H1 (cell line): ENCODE results near the gene KCNK3. TPM values are rescaled to one million over a fixed set of nuclear protein-coding genes. Genes with fewer than 3 reads are reported as not detected.

Source experiments
- CTCF ChIA-PET: fragments of 300-600 bp; sonication (Branson Sonifier 250); formaldehyde crosslinking; loops from one replicate; lab custom pipeline; 2021; ENCODE audit not compliant: partially characterized antibody; lab: Charles Lee
- POLR2A ChIA-PET: fragments of 300-600 bp; sonication (Branson Sonifier 250); formaldehyde crosslinking; loops from one replicate; lab custom pipeline; 2021; ENCODE audit warnings: inconsistent platforms; ENCODE audit not compliant: partially characterized antibody; lab: Charles Lee
- DNase-seq, 2 experiments: peaks; one replicate each; pipeline versions ENCODE4 v3.0.0 to v3.0.0-alpha.2; 2010 to 2022; ENCODE audit warnings: low spot score in 2 of 2, low read depth in 1 of 2, mixed read lengths in 1 of 2
- FAIRE-seq: peaks from 2 replicates; lab custom pipeline; 2011; peaks lifted over from hg19 to GRCh38; lab: Jason Lieb, UNC
- H2AFZ ChIP-seq: 2 replicates; pipeline ENCODE4 v1.8.1; 2012; ENCODE audit warnings: low read length, inconsistent platforms
- H2AK5ac ChIP-seq: 2 replicates; pipeline ENCODE4 v1.6.1; 2013; ENCODE audit warnings: low read depth, low read length
- H2BK120ac ChIP-seq: replicated peaks from 2 replicates; pipeline ENCODE3; 2013; ENCODE audit warnings: low read depth, low read length, inconsistent platforms
- H2BK12ac ChIP-seq: 2 replicates; pipeline ENCODE4 v1.6.1; 2013; ENCODE audit warnings: low read depth, low read length
- H2BK15ac ChIP-seq: 2 replicates; pipeline ENCODE4 v1.6.1; 2013; ENCODE audit warnings: low read length
- H2BK20ac ChIP-seq: 2 replicates; pipeline ENCODE4 v1.6.1; 2013; ENCODE audit warnings: low read length
- H2BK5ac ChIP-seq: 2 replicates; pipeline ENCODE4 v1.6.1; 2013; ENCODE audit warnings: low read depth, low read length
- H3K14ac ChIP-seq: 2 replicates; pipeline ENCODE4 v1.6.1; 2013; ENCODE audit warnings: inconsistent platforms; ENCODE audit not compliant: insufficient read length
- H3K18ac ChIP-seq: 2 replicates; pipeline ENCODE4 v1.6.1; 2013; ENCODE audit warnings: low read length; ENCODE audit errors: extremely low read depth
- H3K23ac ChIP-seq: 2 replicates; pipeline ENCODE4 v1.6.1; 2013; ENCODE audit warnings: inconsistent platforms; ENCODE audit not compliant: insufficient read length
- H3K23me2 ChIP-seq: 2 replicates; pipeline ENCODE4 v1.6.1; 2013; ENCODE audit warnings: low read depth, low read length
- H3K27ac ChIP-seq: 2 replicates; pipeline ENCODE4 v1.6.1; 2011; ENCODE audit warnings: low read depth, low read length, inconsistent platforms
- H3K27me3 ChIP-seq, 4 experiments: replicated peaks in 1 of 4; 1 replicate in 1 of 4; 2 replicates in 3 of 4; pipeline versions ENCODE4 v1.6.1 to v1.8.1; 2011 to 2013; ENCODE audit warnings: low read length in 3 of 4, mild to moderate bottlenecking in 3 of 4, inconsistent platforms in 2 of 4, mixed read lengths in 2 of 4, moderate library complexity in 1 of 4; ENCODE audit not compliant: control insufficient read depth in 3 of 4, insufficient read depth in 3 of 4; ENCODE audit errors: extremely low read depth in 1 of 4
- H3K36me3 ChIP-seq, 4 experiments: 2 replicates each; pipeline versions ENCODE4 v1.6.1 to v1.8.1; 2011 to 2013; ENCODE audit warnings: mild to moderate bottlenecking in 4 of 4, low read length in 3 of 4, moderate library complexity in 2 of 4, control low read depth in 1 of 4, inconsistent platforms in 1 of 4; ENCODE audit not compliant: insufficient read depth in 4 of 4, control insufficient read depth in 2 of 4
- H3K4ac ChIP-seq: replicated peaks from 2 replicates; pipeline ENCODE3; 2013; ENCODE audit warnings: low read length, low read depth, mixed read lengths, inconsistent platforms; ENCODE audit not compliant: insufficient read length
- H3K4me1 ChIP-seq, 4 experiments: replicated peaks in 1 of 4; 1 replicate in 1 of 4; 2 replicates in 3 of 4; pipeline versions ENCODE4 v1.6.1 to v1.8.1; 2011 to 2013; ENCODE audit warnings: low read length in 3 of 4, inconsistent platforms in 2 of 4, mixed read lengths in 1 of 4; ENCODE audit not compliant: insufficient read depth in 4 of 4, control insufficient read depth in 3 of 4
- H3K4me2 ChIP-seq, 2 experiments: 2 replicates each; pipeline versions ENCODE4 v1.6.1 to v1.8.1; 2011 to 2013; ENCODE audit warnings: low read depth in 2 of 2, low read length in 2 of 2, control low read depth in 1 of 2, inconsistent platforms in 1 of 2, mild to moderate bottlenecking in 1 of 2; ENCODE audit not compliant: insufficient read depth in 1 of 2
- H3K4me3 ChIP-seq, 4 experiments: fragments of 200-600, 300-600 bp in 1 of 4; sonication (generic), shearing (Covaris generic), sonication (Bioruptor Twin) in 1 of 4; 2 replicates each; pipeline versions ENCODE4 v1.5.1 to v1.8.1; 2011 to 2016; ENCODE audit warnings: low read length in 4 of 4, low read depth in 3 of 4, control low read depth in 2 of 4, inconsistent platforms in 2 of 4, mild to moderate bottlenecking in 2 of 4, mixed read lengths in 1 of 4, moderate library complexity in 1 of 4; ENCODE audit not compliant: insufficient read depth in 2 of 4; ENCODE audit errors: extremely low read depth in 1 of 4
- H3K56ac ChIP-seq: replicated peaks from 2 replicates; pipeline ENCODE3; 2013; ENCODE audit warnings: low read depth, mild to moderate bottlenecking, mixed read lengths, low read length, inconsistent platforms; ENCODE audit not compliant: insufficient read length
- H3K79me1 ChIP-seq: 2 replicates; pipeline ENCODE4 v1.6.1; 2013; ENCODE audit warnings: low read depth, low read length, control low read depth
- H3K79me2 ChIP-seq, 2 experiments: 2 replicates each; pipeline versions ENCODE4 v1.6.1 to v1.8.1; 2012 to 2013; ENCODE audit warnings: low read length in 2 of 2, mild to moderate bottlenecking in 2 of 2, inconsistent platforms in 1 of 2; ENCODE audit not compliant: insufficient read depth in 2 of 2, control insufficient read depth in 1 of 2
- H3K9ac ChIP-seq, 4 experiments: replicated peaks in 1 of 4; 1 replicate in 1 of 4; 2 replicates in 3 of 4; pipeline versions ENCODE4 v1.6.1 to v1.8.1; 2011 to 2013; ENCODE audit warnings: low read depth in 3 of 4, low read length in 3 of 4, control low read depth in 2 of 4, mild to moderate bottlenecking in 2 of 4, moderate library complexity in 2 of 4, inconsistent platforms in 1 of 4; ENCODE audit errors: extremely low read depth in 1 of 4
- H3K9me3 ChIP-seq, 2 experiments: 2 replicates each; pipeline versions ENCODE4 v1.6.1 to v1.8.1; 2012 to 2013; ENCODE audit warnings: mild to moderate bottlenecking in 2 of 2, moderate library complexity in 2 of 2, control low read depth in 1 of 2, inconsistent platforms in 1 of 2, low read depth in 1 of 2, low read length in 1 of 2, mixed read lengths in 1 of 2; ENCODE audit not compliant: insufficient read depth in 2 of 2
- H4K20me1 ChIP-seq, 2 experiments: replicated peaks in 1 of 2; 2 replicates each; pipeline versions ENCODE3 to v1.8.1; 2011 to 2013; ENCODE audit warnings: inconsistent platforms in 2 of 2, low read length in 2 of 2, mild to moderate bottlenecking in 1 of 2; ENCODE audit not compliant: insufficient read depth in 2 of 2, control insufficient read depth in 1 of 2
- H4K5ac ChIP-seq: 2 replicates; pipeline ENCODE4 v1.6.1; 2013; ENCODE audit warnings: low read length, low read depth, mixed read lengths, inconsistent platforms; ENCODE audit not compliant: insufficient read length
- H4K8ac ChIP-seq: 2 replicates; pipeline ENCODE4 v1.8.0; 2013; ENCODE audit warnings: mild to moderate bottlenecking, moderate library complexity, low read length, inconsistent platforms; ENCODE audit not compliant: insufficient read depth; ENCODE audit errors: extremely low read depth
- H4K91ac ChIP-seq: replicated peaks from 2 replicates; pipeline ENCODE3; 2013; ENCODE audit warnings: low read length, mixed read lengths, inconsistent platforms; ENCODE audit not compliant: insufficient read length
- CBX5 ChIP-seq: fragments of 300-800, 300-1000 bp; sonication (generic); IDR thresholded peaks from 2 replicates; pipeline ENCODE4 v1.7.1; 2016; ENCODE audit warnings: antibody characterized with exemption, low read length, low read depth
- CBX8 ChIP-seq: fragments of 300-800, 300-1000 bp; sonication (generic); IDR thresholded peaks from 2 replicates; pipeline ENCODE4 v1.7.1; 2016; ENCODE audit warnings: low read depth, low read length, borderline replicate concordance
- CHD1 ChIP-seq: IDR thresholded peaks from 2 replicates; pipeline ENCODE4 v1.6.1; 2012; ENCODE audit warnings: low read depth, low read length, improper control_type of control experiment
- CTCF ChIP-seq, 3 experiments: IDR thresholded peaks; 1 replicate in 2 of 3; 2 replicates in 1 of 3; pipeline versions ENCODE4 v1.5.1 to v1.6.1; 2011; ENCODE audit warnings: low read length in 3 of 3, mild to moderate bottlenecking in 3 of 3, inconsistent platforms in 2 of 3, low read depth in 1 of 3, moderate library complexity in 1 of 3; ENCODE audit not compliant: insufficient read depth in 1 of 3; ENCODE audit errors: control extremely low read depth in 1 of 3
- HDAC6 ChIP-seq: IDR thresholded peaks from one replicate; pipeline ENCODE4 v1.7.1; 2012; ENCODE audit warnings: low read depth, mild to moderate bottlenecking, inconsistent platforms, low read length, moderate library complexity
- JUND ChIP-seq: IDR thresholded peaks from 2 replicates; pipeline ENCODE4 v1.6.1; 2011; ENCODE audit warnings: mild to moderate bottlenecking, improper control_type of control experiment, low read length
- KDM1A ChIP-seq: fragments of 200-600, 300-600 bp; sonication (generic); IDR thresholded peaks from 2 replicates; pipeline ENCODE4 v1.7.1; 2016; ENCODE audit warnings: mild to moderate bottlenecking, low read length, borderline replicate concordance
- RAD21 ChIP-seq, 2 experiments: IDR thresholded peaks in 1 of 2; conservative IDR thresholded peaks in 1 of 2; 2 replicates each; pipeline ENCODE4 v1.6.1; 2011; ENCODE audit warnings: low read depth in 2 of 2, low read length in 2 of 2, improper control_type of control experiment in 1 of 2, inconsistent platforms in 1 of 2, mild to moderate bottlenecking in 1 of 2, moderate library complexity in 1 of 2
- SIN3A ChIP-seq, 2 experiments: IDR thresholded peaks in 1 of 2; conservative IDR thresholded peaks in 1 of 2; 2 replicates each; pipeline ENCODE4 v1.6.1; 2011 to 2012; ENCODE audit warnings: low read length in 2 of 2, improper control_type of control experiment in 1 of 2, low read depth in 1 of 2, mild to moderate bottlenecking in 1 of 2
- SP1 ChIP-seq: IDR thresholded peaks from 2 replicates; pipeline ENCODE4 v1.6.1; 2011; ENCODE audit warnings: low read depth, low read length
- TEAD4 ChIP-seq: IDR thresholded peaks from 2 replicates; pipeline ENCODE4 v1.6.1; 2012; ENCODE audit warnings: low read depth, low read length, inconsistent platforms, mixed read lengths
- WGBS, 2 experiments: shearing (Covaris generic) in 1 of 2; methylation state at CpG; one replicate each; pipeline versions ENCODE4 v1.1.6 to v1.1.7; 2013 to 2015; ENCODE audit warnings: low lambda C conversion rate in 2 of 2, mixed read lengths in 2 of 2, inconsistent platforms in 1 of 2, low coverage in 1 of 2, missing lambda C conversion rate in 1 of 2; ENCODE audit not compliant: insufficient replicate concordance in 2 of 2, insufficient coverage in 1 of 2, insufficient read length in 1 of 2; ENCODE audit errors: extremely low coverage in 1 of 2, missing lambda C conversion rate in 1 of 2; 5-methylcytosine and 5-hydroxymethylcytosine counted together
- polyA plus RNA-seq, 7 experiments: library from polyadenylated mRNA; depleted of rRNA in 3 of 7; stranded (reverse) in 5 of 7; unstranded in 2 of 7; fragments of >200 nt in 5 of 7; fragments of 200-250 nt in 2 of 7; gene quantifications; 1 replicate in 5 of 7; 2 replicates in 1 of 7; 4 replicates in 1 of 7; pipeline versions ENCODE4 v1.2.1 to v1.2.3, GENCODE V29; 2011 to 2013; ENCODE audit warnings: missing spikeins in 2 of 7, mixed read lengths in 2 of 7
- total RNA-seq: library from RNA; stranded (reverse); fragmentation: NEBNext Ultra II Directional; extraction: Animal tissue kit (Norgen Biotek cat#: 25700); gene quantifications from 2 replicates; pipeline ENCODE4 v1.2.1, GENCODE V29; 2021

KCNK3 gene
- total and polyA plus RNA-seq, 2 of the 8 experiments (the other 6 are each of a cell fraction or from before 2014, with no cell fraction given), result 0.29 to 0.30 TPM

GRCh38 chr2:26740890-26741302 lies 48.4 kb downstream of the KCNK3 start:
- no peak for DNase-seq
- Histone ChIP-seq H2AFZ (no peak overlapping the region), H2BK15ac (peak overlapping the region; percentile 72; the same call in 1 of the 2 replicates), H4K5ac (no peak overlapping the region), H3K18ac (no peak overlapping the region; the same call in 1 of the 2 replicates), H3K4me2 (no peak overlapping the region), H3K79me2 (no peaks in the 10 kb centered on the region), H2BK5ac (0 out of 2 replicates have a peak overlapping the region, but pooled peaks have one; percentile 12), H3K79me1 (no peaks in the 10 kb centered on the region), H3K14ac (no peak overlapping the region), H4K8ac (no peak overlapping the region), H2BK12ac (no peak overlapping the region), H2AK5ac (no peak overlapping the region), H3K36me3 (no peaks in the 10 kb centered on the region), H4K20me1 (no peaks in the 10 kb centered on the region), H3K4me1 (no peaks in the 10 kb centered on the region), H2BK120ac (no peak overlapping the region), H4K91ac (no peak overlapping the region), H3K9ac (no peak overlapping the region), H3K4me3 (no peak overlapping the region), H3K27me3 (no peaks in the 10 kb centered on the region), H3K27ac (no peak overlapping the region), H3K56ac (no peak overlapping the region), H2BK20ac (no peak overlapping the region), H3K9me3 (no peaks in the 10 kb centered on the region), H3K4ac (no peak overlapping the region), H3K23me2 (no peaks in the 10 kb centered on the region), H3K23ac (no peak overlapping the region)
- WGBS, 2 experiments, result 78% methylated on average over 8 of the region's 8 CpGs; no CpG with 5 or more reads in 1 of the 2 experiments
- ChIA-PET CTCF (interaction anchor here (0.7 to 14.9 kb wide), 13 partner anchors 7 to 220 kb away, joined by 3 to 367 read pairs (median 4); no protein-coding TSS in a partner anchor), POLR2A (no interaction called here)
- FAIRE-seq, result no peak
- TF ChIP-seq CTCF (IDR thresholded peaks at IDR 0.05; ENCODE audit: control extremely low read depth in 1 of 3, insufficient read depth in 1 of 3, low read depth in 1 of 3, low read length in 3 of 3), result peak in 1 of 3 experiments; percentile 28; a peak in 1 of 4 replicates
- TF ChIP-seq CBX5, result no peak
- no peak for TF ChIP-seq JUND
- 0 out of 4 replicates have a peak, but pooled peaks of 1 of the 2 experiments have one; percentile 42 for TF ChIP-seq SIN3A (conservative IDR thresholded peaks at IDR 0.05 in 1 of 2, IDR thresholded peaks at IDR 0.05 in 1 of 2; ENCODE audit: low read depth in 1 of 2, low read length in 2 of 2)
- no peak for TF ChIP-seq CBX8
- peak in 1 of 2 experiments; percentile 22; a peak in 1 of 4 replicates for TF ChIP-seq RAD21 (IDR thresholded peaks at IDR 0.05 in 1 of 2, conservative IDR thresholded peaks at IDR 0.05 in 1 of 2; ENCODE audit: low read depth in 2 of 2, low read length in 2 of 2)
- TF ChIP-seq KDM1A, result no peak
- no peak for TF ChIP-seq SP1
- TF ChIP-seq CHD1, result no peak
- no peak for TF ChIP-seq HDAC6
- no peak for TF ChIP-seq TEAD4
